Ovary (tissue), 9 donors: Measurements from ENCODE around the gene TPM3. TPM values are rescaled to one million over a fixed set of nuclear protein-coding genes. Genes with fewer than 3 reads are reported as not detected.

Experiments used
- DNase-seq, 5 donors: peaks; one replicate each; pipeline ENCODE4 v3.0.0-alpha.2; 2019 to 2020
- H3K27ac ChIP-seq, 2 donors: fragments of 200-600 bp; one replicate each; pipeline versions ENCODE4 v1.5.1 to v1.8.0; 2019 to 2022
- H3K27me3 ChIP-seq: fragments of 200-600 bp; one replicate; pipeline ENCODE4 v1.8.0; 2022
- H3K36me3 ChIP-seq: fragments of 200-600 bp; sonication (generic); one replicate; pipeline ENCODE4 v1.5.1; 2019
- H3K4me1 ChIP-seq: one replicate; pipeline ENCODE4 v1.8.1; 2013; ENCODE audit warnings: mild to moderate bottlenecking, moderate library complexity; ENCODE audit not compliant: insufficient read depth
- H3K4me3 ChIP-seq: fragments of 200-600 bp; sonication (generic); one replicate; pipeline ENCODE4 v1.5.1; 2017
- H3K9me3 ChIP-seq, 2 donors: fragments of 200-600 bp in 1 of 2; sonication (generic) in 1 of 2; one replicate each; pipeline versions ENCODE4 v1.5.1 to v1.8.1; 2013 to 2019; ENCODE audit warnings: mild to moderate bottlenecking in 1 of 2, moderate library complexity in 1 of 2
- EP300 ChIP-seq: sonication (generic); formaldehyde crosslinking; IDR thresholded peaks from one replicate; pipeline ENCODE4 v1.6.1; 2017; ENCODE audit warnings: antibody characterized with exemption
- POLR2A ChIP-seq: fragments of 450-650 bp; IDR thresholded peaks from one replicate; pipeline ENCODE4 v1.6.1; 2017; ENCODE audit warnings: antibody characterized with exemption, mild to moderate bottlenecking, moderate library complexity
- WGBS, 3 donors: extraction: QIAGEN DNeasy Blood & Tissue Kit in 1 of 3; methylation state at CpG; one replicate each; pipeline versions ENCODE4 v1.1.5 to v1.1.7; 2013 to 2017; 5-methylcytosine and 5-hydroxymethylcytosine counted together
- intact Hi-C, 4 donors: fragments of 100-400 bp; cut with DNase I; formaldehyde crosslinking; loops; one replicate each; pipeline versions ENCODE4 v1.11.0 to v1.15.1; 2022 to 2023
- polyA plus RNA-seq, 2 donors: library from polyadenylated mRNA; stranded (reverse); fragments of 200-250 nt in 1 of 2; fragments of 350-450 nt in 1 of 2; fragmentation: Illumina TruSeq in 1 of 2; extraction: RNeasy Lipid Tissue Mini Kit (QIAGEN cat#74804) in 1 of 2; gene quantifications; one replicate each; pipeline ENCODE4 v1.2.3, GENCODE V29; 2013 to 2014
- total RNA-seq, 7 donors: library from RNA; depleted of rRNA in 2 of 7; stranded (reverse); fragments of >200 nt in 2 of 7; fragmentation: NEBNext Ultra II Directional in 3 of 7; extraction: Animal tissue kit (Norgen Biotek cat#: 25700) in 3 of 7; gene quantifications; one replicate each; pipeline versions ENCODE4 v1.1.0 to v1.2.4, GENCODE V29; 2016 to 2023
- TF ChIP-seq, protein P1 (sequence below), 3 donors: fragments of 450-650 bp in 2 of 3; fragments of 200-600 bp in 1 of 3; IDR thresholded peaks; one replicate each; pipeline versions ENCODE4 v1.5.1 to v1.8.0; 2016 to 2022; ENCODE audit warnings: antibody characterized with exemption in 3 of 3, mild to moderate bottlenecking in 1 of 3
- donor health status: DM: no; HTN: no; CAD: no; lungs with moderate emphysema.
- donor health status: DM: no; HTN: no; CAD: no.
- donor health status: Bipolar disorder and iron deficiency.
- donor health status: DM: yes; HTN: yes; CAD: no.
- donor health status: DM: no; HTN: no; CAD: no.
- donor health status: DM: yes; HTN: yes; CAD: no.

TPM3 gene
- total and polyA plus RNA-seq, 9 donors, result 78.0 to 316 (median 120) TPM

DNA sequence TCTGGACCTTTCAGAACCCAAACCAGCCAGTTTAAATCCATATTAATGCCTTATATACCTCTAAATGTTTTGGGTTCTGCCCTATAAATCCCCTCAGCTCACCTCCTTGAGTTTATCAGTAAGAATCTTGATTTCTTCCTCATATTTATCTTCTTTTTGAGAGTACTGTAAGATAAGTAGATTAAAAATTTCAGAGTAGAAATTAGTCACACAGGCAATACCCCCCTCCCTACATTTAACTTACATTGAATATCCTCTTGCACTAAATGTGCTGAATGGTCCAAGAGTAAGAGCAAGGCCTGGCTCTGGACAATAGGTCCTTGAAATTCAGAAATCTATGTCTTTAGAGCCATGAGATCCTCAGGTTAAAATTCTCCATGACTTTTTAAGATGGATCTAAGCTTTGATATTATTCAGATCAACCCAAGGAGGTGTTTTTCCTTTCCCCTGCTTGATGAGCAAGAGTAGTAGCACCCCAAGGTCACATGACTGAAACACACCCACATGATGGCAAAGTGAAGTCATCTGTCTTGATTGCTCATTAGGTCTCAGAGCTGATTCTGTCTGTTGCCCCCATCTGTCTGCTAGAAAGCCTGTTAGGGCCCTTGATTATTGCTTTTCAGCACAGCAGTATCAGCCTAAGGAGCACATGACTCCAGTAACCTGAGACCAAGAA lies 21.2 kb downstream of the TPM3 start:
- TF ChIP-seq EP300 (no peak), POLR2A (no peak)
- TF ChIP-seq, protein P1, sequence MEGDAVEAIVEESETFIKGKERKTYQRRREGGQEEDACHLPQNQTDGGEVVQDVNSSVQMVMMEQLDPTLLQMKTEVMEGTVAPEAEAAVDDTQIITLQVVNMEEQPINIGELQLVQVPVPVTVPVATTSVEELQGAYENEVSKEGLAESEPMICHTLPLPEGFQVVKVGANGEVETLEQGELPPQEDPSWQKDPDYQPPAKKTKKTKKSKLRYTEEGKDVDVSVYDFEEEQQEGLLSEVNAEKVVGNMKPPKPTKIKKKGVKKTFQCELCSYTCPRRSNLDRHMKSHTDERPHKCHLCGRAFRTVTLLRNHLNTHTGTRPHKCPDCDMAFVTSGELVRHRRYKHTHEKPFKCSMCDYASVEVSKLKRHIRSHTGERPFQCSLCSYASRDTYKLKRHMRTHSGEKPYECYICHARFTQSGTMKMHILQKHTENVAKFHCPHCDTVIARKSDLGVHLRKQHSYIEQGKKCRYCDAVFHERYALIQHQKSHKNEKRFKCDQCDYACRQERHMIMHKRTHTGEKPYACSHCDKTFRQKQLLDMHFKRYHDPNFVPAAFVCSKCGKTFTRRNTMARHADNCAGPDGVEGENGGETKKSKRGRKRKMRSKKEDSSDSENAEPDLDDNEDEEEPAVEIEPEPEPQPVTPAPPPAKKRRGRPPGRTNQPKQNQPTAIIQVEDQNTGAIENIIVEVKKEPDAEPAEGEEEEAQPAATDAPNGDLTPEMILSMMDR (IDR thresholded peaks at IDR 0.05), result no peak
- Histone ChIP-seq H3K9me3 (no peaks in the 10 kb centered on the region), H3K36me3 (no peaks in the 10 kb centered on the region), H3K4me1 (no peaks in the 10 kb centered on the region), H3K27ac (no peak overlapping the region), H3K27me3 (no peaks in the 10 kb centered on the region), H3K4me3 (no peak overlapping the region)
- intact Hi-C loops, result no loop called here
- no peak for DNase-seq

DNA sequence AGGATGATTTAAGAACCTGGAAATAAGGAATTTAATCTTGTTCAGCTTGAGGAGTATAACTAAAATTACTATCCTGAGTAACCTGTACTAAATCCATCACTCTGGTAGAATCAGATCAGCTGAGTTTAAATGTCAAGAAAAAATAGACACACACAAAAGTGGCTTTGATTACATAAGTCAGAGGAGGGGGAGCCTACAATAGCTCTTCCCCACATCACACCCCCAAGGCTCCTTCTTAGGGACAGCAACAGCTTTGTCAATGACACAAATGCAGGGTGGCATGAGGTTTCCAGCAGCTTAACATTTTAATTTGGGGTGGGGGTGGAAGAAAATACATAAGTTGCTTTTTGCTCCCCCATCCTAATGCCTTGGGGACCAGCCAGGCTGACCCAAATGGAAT lies 24.4 kb downstream of the TPM3 start:
- H3K36me3 ChIP-seq, result no peaks in the 10 kb centered on the region
- TF ChIP-seq POLR2A, result no peak
- TF ChIP-seq, protein P1 (IDR thresholded peaks at IDR 0.05), result no peak
- TF ChIP-seq EP300, result no peak
- no peak overlapping the region for H3K4me3 ChIP-seq
- DNase-seq, result no peak
- no peaks in the 10 kb centered on the region for H3K4me1 ChIP-seq
- no peaks in the 10 kb centered on the region for H3K9me3 ChIP-seq
- no peaks in the 10 kb centered on the region for H3K27me3 ChIP-seq
- intact Hi-C loops, result no loop called here
- no peak overlapping the region for H3K27ac ChIP-seq

- intact Hi-C loops, result no loop called here
- H3K27ac ChIP-seq, result no peak overlapping the region
- no peak for DNase-seq
- no peak for TF ChIP-seq POLR2A
- TF ChIP-seq, protein P1 (IDR thresholded peaks at IDR 0.05), result no peak
- no peak for TF ChIP-seq EP300
- 88 to 94% (median 93%) methylated on average over 1 of the region's 1 CpG for WGBS, 3 donors
- no peaks in the 10 kb centered on the region for H3K9me3 ChIP-seq
- H3K27me3 ChIP-seq, result no peaks in the 10 kb centered on the region
- H3K4me3 ChIP-seq, result no peak overlapping the region
- no peaks in the 10 kb centered on the region for H3K4me1 ChIP-seq
- no peaks in the 10 kb centered on the region for H3K36me3 ChIP-seq
These were observed 25.7 kb downstream of the TPM3 start for GRCh38 chr1:154166207-154166606.

DNA sequence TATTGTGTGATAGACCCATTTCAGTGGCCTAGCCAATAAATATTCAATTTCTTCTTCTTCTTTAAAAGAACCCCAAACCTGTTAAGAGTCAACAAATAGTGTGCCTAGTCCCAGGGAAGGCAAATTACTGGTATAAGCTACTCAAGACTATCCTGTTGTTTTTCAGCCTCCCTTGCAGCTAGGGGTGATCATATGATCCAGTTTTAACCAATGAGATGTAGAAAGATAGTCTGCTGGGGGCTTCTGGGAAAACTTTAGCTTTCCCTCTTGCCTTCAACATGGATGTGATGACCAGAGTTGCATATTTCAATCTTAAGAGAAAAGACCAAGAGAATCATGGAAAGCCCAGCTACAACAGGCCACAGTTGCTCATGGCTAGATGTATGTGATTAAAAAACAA lies 32.3 kb downstream of the TPM3 start:
- H3K9me3 ChIP-seq, result no peaks in the 10 kb centered on the region
- H3K27ac ChIP-seq, result no peak overlapping the region
- H3K27me3 ChIP-seq, result no peaks in the 10 kb centered on the region
- intact Hi-C loops, result no loop called here
- TF ChIP-seq EP300 (no peak), POLR2A (no peak)
- TF ChIP-seq, protein P1 (IDR thresholded peaks at IDR 0.05), result no peak
- H3K36me3 ChIP-seq, result no peaks in the 10 kb centered on the region
- no peaks in the 10 kb centered on the region for H3K4me1 ChIP-seq
- no peak for DNase-seq
- H3K4me3 ChIP-seq, result no peak overlapping the region
